ENCODE data around the gene SCUBE2.

GRCh38 chr11:8988329-8989234 lies 102.8 kb downstream of the SCUBE2 start:
- no peak for TF ChIP-seq PBX3 (IDR thresholded peaks at IDR 0.05)
- TF ChIP-seq ELF1 (IDR thresholded peaks at IDR 0.05): no peak
- no peak for TF ChIP-seq USF2 (IDR thresholded peaks at IDR 0.05; ENCODE audit: borderline replicate concordance, low read depth, low read length)
- no peak for TF ChIP-seq RXRA (IDR thresholded peaks at IDR 0.05; ENCODE audit: borderline replicate concordance, low read depth)
- TF ChIP-seq RFX5 (IDR thresholded peaks at IDR 0.05; ENCODE audit: low read length): no peak
- no peak for TF ChIP-seq SMC3 (IDR thresholded peaks at IDR 0.05; ENCODE audit: low read depth, low read length)
- TF ChIP-seq POLR2AphosphoS5 (IDR thresholded peaks at IDR 0.05; ENCODE audit: low read depth, low read length): no peak

Data from SK-N-SH (cell line).